GM15510 (cell line): ENCODE results near the gene WDR17.

Source experiments
- POLR2A ChIP-seq: IDR thresholded peaks from 3 replicates; pipeline ENCODE4 v1.6.1; 2011; ENCODE audit warnings: borderline replicate concordance; ENCODE audit not compliant: insufficient read length; ENCODE audit errors: extremely low read depth

Gene WDR17

GRCh38 chr4:176063718-176064117 lies 1.9 kb upstream of the WDR17 start:
- TF ChIP-seq POLR2A = no peak

- TF ChIP-seq POLR2A = no peak
Measured at GRCh38 chr4:176064539-176064938, 1.1 kb upstream of the WDR17 start.

- TF ChIP-seq POLR2A = no peak
Measured at GRCh38 chr4:176066757-176067156, 1.1 kb downstream of the WDR17 start.

GRCh38 chr4:176077561-176077960 lies 11.9 kb downstream of the WDR17 start:
- no peak for TF ChIP-seq POLR2A

GRCh38 chr4:176084769-176085168 lies 19.1 kb downstream of the WDR17 start:
- no peak for TF ChIP-seq POLR2A

GRCh38 chr4:176090115-176090514 lies 24.5 kb downstream of the WDR17 start:
- no peak for TF ChIP-seq POLR2A

GRCh38 chr4:176099314-176099713 lies 33.7 kb downstream of the WDR17 start:
- TF ChIP-seq POLR2A = no peak

- no peak for TF ChIP-seq POLR2A
Measured at GRCh38 chr4:176102414-176103063, 36.9 kb downstream of the WDR17 start.

- no peak for TF ChIP-seq POLR2A
Measured at GRCh38 chr4:176107695-176108094, 42.1 kb downstream of the WDR17 start.

GRCh38 chr4:176123710-176124407 lies 58.2 kb downstream of the WDR17 start:
- TF ChIP-seq POLR2A = no peak

GRCh38 chr4:176125063-176125462 lies 59.4 kb downstream of the WDR17 start:
- TF ChIP-seq POLR2A = no peak

- TF ChIP-seq POLR2A = no peak
Measured at GRCh38 chr4:176134670-176135069, 69.0 kb downstream of the WDR17 start.

- no peak for TF ChIP-seq POLR2A
Measured at GRCh38 chr4:176137631-176138030, 72.0 kb downstream of the WDR17 start.

GRCh38 chr4:176139518-176139917 lies 73.9 kb downstream of the WDR17 start:
- no peak for TF ChIP-seq POLR2A

- TF ChIP-seq POLR2A = no peak
Measured at GRCh38 chr4:176142253-176142652, 76.6 kb downstream of the WDR17 start.

GRCh38 chr4:176149680-176150355 lies 84.2 kb downstream of the WDR17 start:
- TF ChIP-seq POLR2A = no peak
